VCaP (cell line): Measurements from ENCODE around the gene PTPRD.

ENCODE experiments used
- H3K27ac ChIP-seq: fragments of 450-650 bp; 2 replicates; pipeline ENCODE4 v1.5.1; 2017
- TF ChIP-seq, protein P1 (sequence below): fragments of 450-650 bp; conservative IDR thresholded peaks from 2 replicates; pipeline ENCODE4 v1.5.1; 2017; ENCODE audit warnings: mild to moderate bottlenecking, moderate library complexity

The PTPRD gene

GRCh38 chr9:8492024-8492423, 2120.8 kb downstream of the PTPRD start:
- TF ChIP-seq, protein P1, sequence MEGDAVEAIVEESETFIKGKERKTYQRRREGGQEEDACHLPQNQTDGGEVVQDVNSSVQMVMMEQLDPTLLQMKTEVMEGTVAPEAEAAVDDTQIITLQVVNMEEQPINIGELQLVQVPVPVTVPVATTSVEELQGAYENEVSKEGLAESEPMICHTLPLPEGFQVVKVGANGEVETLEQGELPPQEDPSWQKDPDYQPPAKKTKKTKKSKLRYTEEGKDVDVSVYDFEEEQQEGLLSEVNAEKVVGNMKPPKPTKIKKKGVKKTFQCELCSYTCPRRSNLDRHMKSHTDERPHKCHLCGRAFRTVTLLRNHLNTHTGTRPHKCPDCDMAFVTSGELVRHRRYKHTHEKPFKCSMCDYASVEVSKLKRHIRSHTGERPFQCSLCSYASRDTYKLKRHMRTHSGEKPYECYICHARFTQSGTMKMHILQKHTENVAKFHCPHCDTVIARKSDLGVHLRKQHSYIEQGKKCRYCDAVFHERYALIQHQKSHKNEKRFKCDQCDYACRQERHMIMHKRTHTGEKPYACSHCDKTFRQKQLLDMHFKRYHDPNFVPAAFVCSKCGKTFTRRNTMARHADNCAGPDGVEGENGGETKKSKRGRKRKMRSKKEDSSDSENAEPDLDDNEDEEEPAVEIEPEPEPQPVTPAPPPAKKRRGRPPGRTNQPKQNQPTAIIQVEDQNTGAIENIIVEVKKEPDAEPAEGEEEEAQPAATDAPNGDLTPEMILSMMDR = no peak
- no peak overlapping the region for H3K27ac ChIP-seq

- H3K27ac ChIP-seq = no peak overlapping the region
- TF ChIP-seq, protein P1 = no peak
Observed at GRCh38 chr9:8491563-8491962, 2121.2 kb downstream of the PTPRD start.

DNA sequence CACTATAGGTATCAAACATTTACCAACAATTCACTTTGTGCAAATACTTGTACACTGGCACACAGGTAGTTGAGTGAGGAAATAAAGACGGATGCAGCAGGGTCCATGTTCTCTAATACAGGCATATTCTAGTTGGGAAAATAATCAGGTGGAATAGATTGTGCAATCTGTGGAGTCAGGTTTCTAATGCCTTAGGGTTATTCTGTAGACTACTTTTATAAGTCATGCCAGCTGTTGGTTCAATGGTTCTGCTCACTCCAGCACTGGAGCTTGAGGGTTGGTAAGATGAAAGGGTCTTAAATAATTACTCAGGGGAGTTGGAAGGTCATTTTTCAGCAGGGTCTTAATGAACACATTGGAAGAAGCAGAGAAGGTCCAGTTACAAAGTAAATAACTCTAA, 2123.0 kb downstream of the PTPRD start:
- H3K27ac ChIP-seq = no peak overlapping the region
- TF ChIP-seq, protein P1 = no peak

- TF ChIP-seq, protein P1 = no peak
- H3K27ac ChIP-seq = no peak overlapping the region
Observed at GRCh38 chr9:8486095-8486494, 2126.7 kb downstream of the PTPRD start.

DNA sequence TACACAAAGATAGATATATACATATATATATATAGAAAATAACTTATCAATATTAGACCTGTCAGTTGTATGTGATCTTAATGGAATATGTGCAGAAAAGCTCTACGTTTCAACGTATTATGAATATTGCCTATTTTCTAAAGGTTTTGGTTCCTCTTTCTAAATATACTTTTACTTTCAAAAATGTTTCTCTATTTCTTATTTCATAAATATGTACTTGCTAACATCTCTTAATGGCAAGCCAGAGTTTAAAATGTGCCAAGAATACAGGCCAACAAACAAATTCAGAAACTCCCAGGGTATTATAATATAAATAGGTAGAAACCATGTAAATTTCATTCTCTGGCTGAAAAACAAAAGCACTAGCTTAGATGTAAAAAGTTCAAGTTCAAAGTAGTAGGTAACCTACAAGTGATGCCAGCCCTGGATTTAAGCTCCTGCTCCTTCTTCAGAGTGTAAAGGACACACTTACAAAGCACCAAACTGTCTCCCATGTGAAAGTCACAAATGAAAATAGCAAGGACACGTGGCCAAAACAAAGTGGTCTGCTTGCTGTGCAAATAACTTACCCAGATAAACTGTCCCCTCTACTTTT, 2128.1 kb downstream of the PTPRD start:
- TF ChIP-seq, protein P1 = no peak
- no peak overlapping the region for H3K27ac ChIP-seq

DNA sequence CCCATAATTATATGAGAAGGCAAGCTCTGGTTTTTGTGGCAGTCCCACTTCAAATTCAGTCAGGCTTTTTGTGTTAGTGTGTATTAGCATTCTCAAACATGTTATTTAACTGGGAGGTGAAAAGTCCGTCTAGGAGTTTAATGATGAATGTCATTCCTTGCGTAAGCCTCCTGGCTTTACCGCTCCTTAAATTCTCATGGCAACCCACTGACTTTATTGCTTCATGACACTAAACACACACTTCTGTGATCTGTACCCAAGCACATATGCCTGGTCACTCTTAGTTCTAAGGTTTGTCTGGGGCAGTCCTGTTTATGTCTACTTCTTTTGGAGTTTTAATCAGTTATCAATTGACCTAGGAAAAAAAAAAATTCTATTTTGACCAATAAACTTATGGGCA, 2135.4 kb downstream of the PTPRD start:
- TF ChIP-seq, protein P1 = no peak
- no peak overlapping the region for H3K27ac ChIP-seq

GRCh38 chr9:8474937-8475336, 2137.9 kb downstream of the PTPRD start:
- TF ChIP-seq, protein P1 = no peak
- no peak overlapping the region for H3K27ac ChIP-seq
